HG03108 (cell line): ENCODE data around the gene ORC4.
A peak's percentile ranks its signal among the peaks of the same experiment; 100 is the strongest.
"Not testable (repeated sequence)": the region's sequence is repeated elsewhere in the genome, so short reads cannot be mapped to it uniquely, and the experiment has no call there.

ENCODE experiments used
- ATAC-seq: cut with Tn5 transposase; IDR thresholded peaks from one replicate; pipeline ENCODE4 v1.9.1; 2021; ENCODE audit warnings: moderate library complexity; ENCODE audit not compliant: unreplicated experiment

ORC4 gene

DNA sequence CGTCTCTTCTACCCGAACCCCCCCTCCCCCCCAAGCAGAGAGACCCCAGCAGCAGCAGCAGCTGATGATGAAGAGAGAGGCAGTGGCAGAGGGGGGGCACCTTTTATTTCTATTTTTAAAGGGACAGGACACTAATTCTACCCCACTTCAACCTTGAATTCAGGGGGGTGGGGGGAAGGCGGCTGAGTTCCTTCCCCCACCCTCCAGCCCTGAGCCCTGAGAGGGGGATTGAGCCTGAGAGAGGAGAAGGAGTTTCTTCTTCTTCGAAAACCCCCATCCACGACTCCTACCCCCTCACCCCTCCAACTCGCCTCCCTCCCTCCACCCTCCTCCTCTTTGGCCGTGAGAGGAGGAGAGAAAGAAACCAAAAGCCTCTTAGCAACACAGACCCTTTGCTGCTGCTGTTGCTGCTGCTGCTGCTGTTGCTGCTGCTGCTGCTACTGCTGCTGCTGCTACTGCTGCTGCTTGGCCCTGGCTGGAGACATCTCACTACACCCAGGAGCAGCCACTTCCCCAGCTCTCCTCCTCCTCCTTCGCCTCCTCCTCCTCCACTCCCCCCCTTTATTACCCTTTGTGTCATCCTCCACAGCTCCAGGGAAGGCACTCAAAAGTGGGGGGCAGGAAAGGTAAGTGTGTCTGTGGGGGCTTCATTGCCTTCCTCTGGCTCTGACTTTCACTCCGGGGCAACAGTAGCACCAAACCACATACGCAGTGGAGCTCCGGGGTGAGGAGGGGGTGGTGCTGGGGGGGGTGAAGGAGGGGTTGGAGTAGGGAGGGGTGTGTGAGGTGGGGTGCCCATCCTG lies 723 bp upstream of the ORC4 start, which contains the start of gene MBD5:
MBD5 (plus strand) TSS at position 33 of the 803 bp plus-strand sequence.
- peak; percentile 18 for ATAC-seq

DNA sequence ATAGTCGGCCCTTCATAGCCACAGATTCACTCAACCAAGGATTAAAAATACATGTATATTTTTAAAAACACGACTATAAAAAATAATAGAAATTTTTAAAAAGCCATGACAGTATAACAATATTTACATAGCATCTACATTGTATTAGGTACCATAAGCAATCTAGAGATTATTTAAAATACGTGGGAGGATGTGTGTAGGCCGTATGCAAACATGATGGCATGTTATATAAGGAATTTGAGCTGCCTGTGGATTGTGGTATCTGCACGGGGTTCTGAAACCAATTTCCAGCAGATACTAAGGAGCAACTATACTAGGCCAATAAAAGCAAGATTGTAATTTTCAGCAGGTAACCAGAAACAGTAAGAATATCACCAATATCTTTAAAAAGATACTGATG lies 5.9 kb downstream of the ORC4 start:
- no peak for ATAC-seq

DNA sequence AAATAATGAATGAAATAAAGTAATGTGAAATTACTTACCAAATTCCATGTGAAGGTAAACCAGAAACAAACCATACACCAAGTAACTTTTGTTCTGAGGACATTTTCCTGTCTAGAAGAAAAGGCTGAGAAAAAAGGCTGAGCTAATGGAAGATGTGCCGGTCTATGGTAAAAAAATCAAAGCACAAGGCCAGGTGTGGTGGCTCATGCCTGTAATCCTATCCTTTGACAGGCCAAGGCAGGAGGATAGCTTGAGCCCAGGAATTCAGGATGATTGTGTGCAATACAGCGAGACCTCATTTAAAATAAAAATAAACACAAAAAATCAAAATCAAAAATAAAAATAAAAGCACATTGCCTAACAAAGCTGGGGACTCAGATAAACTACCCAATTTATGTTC lies 6.7 kb downstream of the ORC4 start:
- no peak for ATAC-seq

DNA sequence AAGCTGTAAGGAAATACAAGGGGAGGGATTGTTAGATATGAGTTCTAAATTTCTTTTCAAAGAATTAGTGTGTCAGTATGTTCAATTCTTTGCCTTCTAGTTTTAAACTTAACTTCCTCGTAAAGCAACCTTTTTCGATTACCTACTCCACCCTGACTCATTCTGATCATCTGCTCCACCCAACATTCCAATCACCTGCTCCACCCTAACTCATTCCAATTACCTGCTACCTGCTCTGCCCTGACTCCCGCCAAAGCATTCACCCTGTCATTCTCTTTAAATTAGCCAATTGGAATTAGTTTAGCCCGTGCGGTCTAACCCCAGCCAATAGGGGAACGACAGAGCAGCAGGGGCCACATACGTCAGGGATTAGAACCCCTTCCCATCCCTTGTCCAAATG lies 12.1 kb downstream of the ORC4 start:
- not testable (repeated sequence) for ATAC-seq

DNA sequence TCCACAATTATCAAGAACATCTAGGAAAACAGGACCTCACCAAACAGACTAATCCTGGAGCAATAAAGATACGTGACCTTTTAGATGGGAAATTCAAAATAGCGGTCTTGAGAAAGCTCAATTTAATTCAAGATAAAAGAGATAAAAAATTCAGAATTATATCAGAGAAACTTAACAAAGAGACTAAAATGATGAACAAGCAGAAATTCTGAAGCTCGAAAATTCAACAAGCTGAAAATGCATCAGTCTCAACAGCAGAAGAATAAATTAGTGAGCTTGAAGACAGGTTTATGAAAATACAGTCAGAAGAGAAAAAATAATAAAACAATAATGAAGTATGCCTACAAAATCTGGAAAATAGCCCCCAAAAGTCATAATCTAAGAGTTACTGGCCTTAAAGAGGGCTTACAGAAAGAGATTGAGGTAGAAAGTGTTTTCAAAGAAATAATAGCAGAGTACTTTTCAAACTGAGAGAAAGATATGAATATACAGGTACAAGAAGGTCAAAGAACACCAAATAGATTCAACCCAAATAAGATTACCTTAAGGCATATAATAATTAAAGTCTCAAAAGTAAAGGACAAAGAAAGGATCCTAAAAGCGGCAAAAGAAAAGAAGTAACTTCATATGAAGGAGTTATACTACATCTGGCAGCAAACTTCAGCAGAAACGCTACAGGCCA lies 13.2 kb downstream of the ORC4 start:
- ATAC-seq, result no peak

DNA sequence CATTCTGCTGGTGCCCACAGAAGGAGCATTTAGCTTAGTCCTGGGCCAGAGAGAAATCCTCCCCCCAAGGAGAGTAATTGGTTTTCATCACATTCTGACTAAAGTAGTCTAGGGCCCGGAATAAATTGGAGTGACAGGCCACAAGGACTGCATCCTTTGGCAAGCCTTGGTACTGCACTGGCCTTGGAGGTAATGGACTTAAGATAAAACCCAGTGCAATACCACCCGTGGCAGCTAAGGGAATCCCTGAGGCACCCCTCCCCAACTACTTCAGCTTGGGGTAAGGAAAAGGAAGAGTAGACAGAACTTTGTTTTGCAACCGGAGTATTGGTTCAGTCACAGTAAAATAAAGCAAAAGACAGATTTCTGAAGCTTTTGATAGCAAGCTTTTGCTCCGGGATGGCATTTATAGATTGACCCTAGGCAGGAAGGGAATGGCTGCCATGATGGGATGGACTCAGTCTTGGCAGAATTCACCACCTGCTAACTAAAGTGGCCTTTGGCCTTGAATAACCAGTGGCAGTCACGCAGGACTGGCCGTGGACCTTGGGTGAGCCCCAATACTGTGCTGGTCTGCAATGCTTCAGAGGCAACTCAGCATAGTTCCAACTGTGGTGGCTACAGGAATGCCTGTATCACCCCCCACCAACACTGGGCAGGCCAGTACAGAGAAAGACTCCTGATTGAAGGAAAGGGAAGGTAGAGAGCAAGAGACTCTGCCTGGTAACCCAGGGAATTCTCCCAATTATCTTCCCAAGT lies 14.1 kb downstream of the ORC4 start:
- no peak for ATAC-seq

DNA sequence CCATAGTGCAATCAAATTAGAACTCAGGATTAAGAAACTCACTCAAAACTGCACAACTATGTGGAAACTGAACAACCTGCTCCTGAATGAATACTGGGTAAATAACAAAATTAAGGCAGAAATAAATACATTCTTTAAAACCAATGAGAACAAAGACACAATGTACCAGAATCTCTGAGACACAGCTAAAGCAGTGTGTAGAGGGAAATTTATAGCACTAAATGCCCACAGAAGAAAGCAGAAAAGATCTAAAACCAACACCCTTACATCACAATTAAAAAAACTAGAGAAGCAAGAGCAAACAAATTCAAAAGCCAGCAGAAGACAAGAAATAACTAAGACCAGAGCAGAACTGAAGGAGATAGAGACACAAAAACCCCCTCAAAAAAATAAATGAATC lies 18.1 kb downstream of the ORC4 start:
- ATAC-seq, result not testable (repeated sequence)

DNA sequence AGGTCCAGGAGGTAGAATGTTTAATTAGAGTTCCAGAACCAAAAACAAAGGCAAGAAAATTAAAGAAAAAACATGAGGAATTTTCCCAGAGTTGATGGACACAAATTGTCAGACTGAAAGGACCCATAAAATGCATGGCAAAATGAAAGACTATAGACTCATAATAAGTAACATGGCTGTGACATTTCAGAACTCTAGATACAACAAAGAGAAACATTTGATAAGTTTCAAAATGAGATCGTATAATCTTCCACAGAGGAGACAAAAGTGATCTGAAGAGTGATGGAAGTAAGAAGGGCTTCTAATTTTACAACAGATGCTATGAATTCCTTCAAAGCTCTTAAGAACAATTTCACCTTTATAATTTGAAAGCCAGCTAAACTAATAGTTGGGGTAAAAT lies 20.4 kb downstream of the ORC4 start:
- ATAC-seq, result no peak

DNA sequence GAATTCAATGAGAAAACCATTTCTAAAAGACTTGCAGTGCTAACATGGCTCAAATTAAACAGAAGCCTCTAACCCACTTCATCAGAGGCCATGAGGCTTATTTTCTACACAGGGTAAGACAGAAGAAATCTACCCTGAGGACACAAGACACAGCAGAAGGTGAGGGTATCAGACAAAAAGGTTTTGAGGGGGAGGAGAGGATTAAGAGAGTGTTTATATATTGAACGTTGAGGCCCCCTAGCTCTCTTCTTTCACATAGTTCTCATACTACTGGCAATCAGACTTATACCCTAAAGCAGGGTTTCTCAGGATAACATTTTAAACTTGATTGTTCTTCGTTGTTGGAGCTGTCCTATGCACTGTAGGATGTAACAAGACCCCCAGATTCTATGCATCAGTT lies 21.4 kb downstream of the ORC4 start:
- no peak for ATAC-seq

DNA sequence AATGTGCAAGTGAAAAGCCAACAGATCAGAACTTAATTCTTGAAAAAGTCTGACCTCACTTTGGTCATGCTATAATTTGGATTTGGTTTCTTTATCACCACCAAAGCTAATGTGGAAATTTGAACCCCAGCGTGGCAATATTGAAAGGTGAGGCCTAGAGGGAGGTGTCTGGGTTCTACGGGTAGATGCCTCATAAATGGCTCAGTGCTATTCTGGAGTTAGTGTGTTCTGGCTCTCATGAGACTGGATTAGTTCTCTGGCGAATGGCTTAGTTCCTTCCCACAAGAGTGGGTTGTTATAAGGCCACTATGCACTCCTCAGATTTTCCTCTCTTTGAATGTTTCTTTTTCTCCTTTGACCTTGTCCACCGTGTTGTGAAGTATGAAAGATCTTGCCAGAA lies 22.3 kb downstream of the ORC4 start:
- no peak for ATAC-seq

DNA sequence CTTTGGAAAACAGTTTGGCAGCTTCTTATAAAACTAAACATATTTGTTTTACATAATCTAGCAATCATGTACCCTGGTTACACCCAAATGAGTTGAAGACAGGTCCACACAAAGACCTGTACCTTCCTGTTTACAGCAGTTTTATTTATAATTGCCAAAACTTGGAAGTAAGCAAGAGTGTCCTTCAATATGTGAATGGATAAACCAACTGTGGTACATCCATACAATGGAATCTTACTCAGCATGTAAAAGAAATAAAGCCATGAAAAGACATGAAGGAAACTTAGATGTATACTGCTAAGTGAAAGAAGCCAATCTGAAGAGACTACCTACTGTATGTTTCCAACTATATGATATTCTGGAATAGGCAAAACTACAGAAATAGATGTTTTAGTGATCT lies 23.7 kb downstream of the ORC4 start:
- no peak for ATAC-seq

DNA sequence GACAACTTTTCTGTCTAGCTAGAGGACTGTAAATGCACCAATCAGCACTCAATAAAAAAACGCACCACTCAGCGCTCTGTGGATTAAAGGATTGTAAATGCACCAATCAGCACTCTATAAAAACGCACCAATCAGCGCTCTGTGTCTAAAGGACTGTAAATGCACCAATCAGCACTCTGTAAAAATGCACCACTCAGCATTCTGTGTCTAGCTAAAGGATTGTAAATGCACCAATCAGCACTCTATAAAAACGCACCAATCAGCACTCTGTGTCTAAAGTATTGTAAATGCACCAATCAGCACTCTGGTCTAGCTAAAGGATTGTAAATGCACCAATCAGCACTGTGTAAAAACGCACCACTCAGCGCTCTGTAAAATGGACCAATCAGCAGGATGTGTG lies 25.6 kb downstream of the ORC4 start:
- ATAC-seq, result not testable (repeated sequence)

DNA sequence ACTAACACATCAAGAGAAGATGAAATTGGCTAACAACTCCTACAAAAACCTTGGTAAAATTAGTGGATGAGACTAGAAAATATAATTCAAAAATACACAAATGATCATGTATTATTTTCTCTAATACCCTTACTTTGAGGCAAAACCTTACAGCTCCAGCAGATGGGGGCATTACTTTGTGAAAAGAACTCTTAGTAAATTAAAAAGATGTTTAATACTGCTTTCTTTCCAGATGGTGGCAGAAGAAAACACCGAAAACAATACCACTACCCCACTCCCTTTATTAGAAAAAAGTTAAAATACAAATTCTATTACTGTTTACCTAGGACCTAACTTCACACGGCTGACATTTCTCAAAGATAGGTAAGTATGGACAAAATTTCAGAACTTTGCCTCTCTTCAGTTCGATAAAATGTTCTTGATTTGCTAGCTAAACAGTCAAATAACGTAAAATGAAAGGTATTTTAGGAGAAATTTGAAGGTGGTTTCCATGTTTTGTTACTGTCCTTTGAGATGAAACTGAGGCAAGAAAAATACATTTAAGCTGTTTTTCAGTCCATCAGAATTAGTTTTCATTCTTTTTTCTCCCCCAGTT lies 30.6 kb downstream of the ORC4 start:
- no peak for ATAC-seq

DNA sequence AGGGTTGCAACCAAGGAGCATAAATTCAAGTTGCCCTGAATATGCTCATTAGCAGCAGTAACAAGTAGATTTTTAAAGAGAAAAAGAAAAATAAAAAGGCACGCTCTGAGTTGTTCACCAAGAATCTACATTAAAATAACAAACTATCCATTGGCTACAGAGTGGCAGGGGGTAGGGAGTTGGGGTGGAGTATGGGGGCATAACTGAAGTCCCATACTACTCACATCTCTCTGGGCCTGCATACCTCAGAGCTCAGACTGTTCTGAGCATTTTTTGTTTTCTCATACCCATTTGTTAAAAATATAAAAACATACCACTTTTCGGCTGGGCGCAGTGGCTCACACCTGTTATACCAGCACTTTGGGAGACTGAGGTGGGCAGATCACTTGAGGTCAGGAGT lies 31.4 kb downstream of the ORC4 start:
- no peak for ATAC-seq

DNA sequence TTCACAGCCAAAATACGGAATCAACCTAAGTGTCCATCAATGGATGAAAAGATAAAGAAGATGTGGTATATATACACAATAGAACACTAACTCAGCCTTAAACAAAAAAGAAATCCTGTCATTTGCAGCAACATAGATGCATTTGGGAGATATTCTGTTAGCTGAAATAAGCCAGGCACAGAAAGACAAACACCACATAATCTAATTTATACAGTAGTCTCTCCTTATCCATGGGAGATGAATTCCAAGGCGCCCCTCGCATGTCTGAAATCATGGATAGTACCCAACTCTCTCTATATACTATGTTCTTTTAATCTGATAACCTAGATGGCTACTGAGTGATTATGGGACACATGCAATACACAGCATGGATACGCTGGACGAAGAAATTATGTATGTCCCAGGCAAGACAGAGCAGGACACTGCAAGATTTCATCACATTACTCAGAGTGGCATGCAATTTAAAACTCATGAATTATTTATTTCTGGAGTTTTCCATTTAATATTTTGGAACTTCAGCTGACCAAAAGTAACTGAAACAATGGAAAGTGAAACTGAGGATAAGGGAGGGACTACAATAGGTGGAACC lies 39.5 kb downstream of the ORC4 start:
- no peak for ATAC-seq

DNA sequence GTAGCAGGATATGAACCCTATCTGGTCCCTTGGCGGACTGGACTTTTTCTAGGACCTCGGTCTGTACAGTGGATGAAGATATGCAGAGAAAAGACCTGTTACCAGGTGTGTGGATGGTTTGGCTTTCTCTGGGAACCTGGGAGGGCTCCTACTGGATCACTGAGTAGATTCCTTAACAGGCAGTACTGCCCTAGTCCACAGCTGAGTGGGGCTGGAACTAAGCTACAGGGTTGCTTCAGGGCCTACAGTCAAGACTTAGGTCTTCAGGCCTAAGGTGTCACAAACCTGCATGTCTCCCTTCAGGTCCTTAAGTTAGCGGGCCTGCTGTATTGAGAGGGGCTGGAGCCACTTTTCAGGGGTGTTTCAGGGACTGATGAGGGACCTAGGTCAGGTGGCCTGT lies 42.9 kb downstream of the ORC4 start:
- ATAC-seq, result no peak

DNA sequence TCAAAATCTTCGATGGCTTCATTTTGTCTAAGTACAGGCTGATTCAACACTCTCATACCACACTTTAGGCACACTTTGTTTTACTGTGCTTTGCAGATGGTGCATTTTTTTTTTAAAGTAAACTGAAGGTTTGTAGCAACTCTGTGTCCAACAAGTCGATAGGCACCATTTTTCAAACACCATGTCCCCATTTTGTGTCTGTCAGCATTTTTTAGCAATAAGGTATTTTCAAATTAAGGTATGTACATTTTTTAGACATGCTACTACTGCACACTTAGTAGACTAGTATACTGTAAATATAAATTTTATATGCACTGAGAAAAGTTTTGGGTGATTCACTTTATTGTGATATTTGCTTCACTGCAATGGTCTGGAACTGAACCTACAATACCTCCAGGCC lies 44.4 kb downstream of the ORC4 start:
- no peak for ATAC-seq

DNA sequence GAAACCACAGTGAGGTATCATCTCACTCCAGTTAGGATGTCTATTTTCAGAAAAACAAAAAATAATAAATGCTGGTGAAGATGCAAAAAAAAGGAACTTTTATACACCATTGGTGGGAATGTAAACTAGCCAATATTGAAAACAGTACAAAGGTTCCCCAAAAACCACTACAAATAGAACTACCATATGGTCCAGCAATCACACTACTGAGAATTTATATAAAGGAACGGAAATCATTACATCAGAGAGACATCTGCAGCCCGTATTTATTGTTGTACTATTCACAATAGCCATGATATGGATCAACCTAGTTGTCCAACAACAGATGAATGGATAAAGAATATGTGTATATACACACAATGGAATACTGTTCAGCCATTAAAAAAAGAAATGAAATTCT lies 52.0 kb downstream of the ORC4 start:
- no peak for ATAC-seq

DNA sequence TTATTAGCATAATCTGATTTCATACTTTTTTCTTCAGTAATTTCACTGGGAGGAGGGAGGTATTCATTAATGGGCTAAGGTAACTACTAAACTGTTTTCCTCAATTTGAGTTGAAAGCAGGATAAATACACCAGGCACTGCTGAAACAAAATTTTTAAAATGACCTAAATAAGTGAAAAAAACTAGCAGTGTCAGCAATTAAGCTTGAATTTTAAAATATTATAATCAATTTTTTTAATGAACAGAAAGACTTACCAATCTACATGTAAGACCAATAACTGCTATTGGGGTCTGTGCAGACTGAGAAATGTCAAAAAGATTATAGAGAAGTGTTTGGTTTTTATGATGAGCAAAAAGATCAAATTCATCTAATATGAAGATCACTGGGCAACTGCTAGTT lies 68.4 kb downstream of the ORC4 start:
- ATAC-seq, result no peak

DNA sequence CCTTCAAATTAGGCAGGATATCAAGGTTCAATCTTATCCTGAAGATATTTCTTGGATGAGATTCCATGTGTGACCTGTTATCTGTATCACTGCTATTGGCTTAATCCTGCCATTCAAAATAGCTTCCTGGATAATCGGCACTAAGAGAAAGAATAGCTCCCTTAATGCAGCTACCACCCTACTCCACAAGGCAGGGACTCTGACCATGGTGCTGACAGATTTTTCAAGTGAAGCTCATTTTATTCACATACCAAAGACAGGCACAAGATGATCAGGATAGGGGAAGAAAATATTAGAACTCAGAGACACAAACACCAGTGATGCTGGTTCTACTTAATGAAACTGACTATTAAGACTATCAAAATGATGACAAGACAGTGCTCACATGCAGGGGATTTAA lies 74.9 kb downstream of the ORC4 start:
- no peak for ATAC-seq

DNA sequence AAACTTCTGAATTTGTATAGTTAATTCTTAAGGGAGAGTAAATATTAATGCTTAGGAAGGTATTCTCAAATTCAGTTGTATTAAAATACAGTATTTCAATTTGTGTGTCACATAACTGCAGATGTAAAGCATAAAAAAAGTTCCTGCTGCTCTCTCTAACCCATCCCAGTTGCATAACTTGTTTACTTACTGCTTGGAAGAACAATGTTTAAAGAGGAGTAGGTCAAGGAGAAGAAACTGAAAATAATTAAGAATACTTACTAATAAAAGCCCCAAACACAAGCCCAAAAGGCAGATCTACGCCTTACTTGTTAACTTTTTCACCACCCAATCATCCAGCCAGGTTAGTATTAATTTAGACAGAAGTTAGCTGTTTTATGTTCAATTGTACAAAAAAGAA lies 81.2 kb downstream of the ORC4 start:
- no peak for ATAC-seq
